Measurements from ENCODE around the gene KAT2A.

Gene KAT2A

DNA sequence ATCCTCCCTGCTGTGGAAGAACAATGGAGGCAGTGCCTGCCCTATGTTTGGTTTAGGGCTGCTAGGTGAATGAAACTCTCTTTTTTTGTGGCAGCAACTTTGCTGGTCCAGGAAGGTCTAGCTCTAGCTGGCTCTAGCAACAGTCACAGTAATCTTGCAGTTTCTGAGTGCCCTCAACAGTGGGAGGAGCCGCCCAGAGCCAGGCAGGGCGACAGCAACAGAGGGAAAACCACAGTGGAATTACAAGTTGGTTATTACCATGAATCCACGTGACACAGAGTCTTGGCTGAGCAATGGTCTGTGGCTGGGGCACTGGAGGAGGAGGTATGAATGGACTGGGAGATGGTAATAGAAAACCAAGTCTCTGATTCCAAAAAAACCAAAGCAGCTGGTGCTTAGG lies 11.8 kb upstream of the KAT2A start:
- H3K9me3 ChIP-seq, result no peaks in the 10 kb centered on the region
- peaks cover 33% of the 10 kb centered on the region for H3K36me3 ChIP-seq
- peaks cover 50 to 52% of the 10 kb centered on the region in 2 experiments for H3K4me1 ChIP-seq (ENCODE audit: control insufficient read depth in 1 of 2, insufficient read depth in 1 of 2, low read depth in 1 of 2, low read length in 1 of 2)
- TF ChIP-seq, protein P1, sequence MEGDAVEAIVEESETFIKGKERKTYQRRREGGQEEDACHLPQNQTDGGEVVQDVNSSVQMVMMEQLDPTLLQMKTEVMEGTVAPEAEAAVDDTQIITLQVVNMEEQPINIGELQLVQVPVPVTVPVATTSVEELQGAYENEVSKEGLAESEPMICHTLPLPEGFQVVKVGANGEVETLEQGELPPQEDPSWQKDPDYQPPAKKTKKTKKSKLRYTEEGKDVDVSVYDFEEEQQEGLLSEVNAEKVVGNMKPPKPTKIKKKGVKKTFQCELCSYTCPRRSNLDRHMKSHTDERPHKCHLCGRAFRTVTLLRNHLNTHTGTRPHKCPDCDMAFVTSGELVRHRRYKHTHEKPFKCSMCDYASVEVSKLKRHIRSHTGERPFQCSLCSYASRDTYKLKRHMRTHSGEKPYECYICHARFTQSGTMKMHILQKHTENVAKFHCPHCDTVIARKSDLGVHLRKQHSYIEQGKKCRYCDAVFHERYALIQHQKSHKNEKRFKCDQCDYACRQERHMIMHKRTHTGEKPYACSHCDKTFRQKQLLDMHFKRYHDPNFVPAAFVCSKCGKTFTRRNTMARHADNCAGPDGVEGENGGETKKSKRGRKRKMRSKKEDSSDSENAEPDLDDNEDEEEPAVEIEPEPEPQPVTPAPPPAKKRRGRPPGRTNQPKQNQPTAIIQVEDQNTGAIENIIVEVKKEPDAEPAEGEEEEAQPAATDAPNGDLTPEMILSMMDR (IDR thresholded peaks at IDR 0.05), result no peak
- peak overlapping the region; percentile 67 for H3K27ac ChIP-seq
- no peak overlapping the region for H3K4me3 ChIP-seq (ENCODE audit: low read depth in 1 of 2, low read length in 1 of 2)
- H3K27me3 ChIP-seq, result no peaks in the 10 kb centered on the region

DNA sequence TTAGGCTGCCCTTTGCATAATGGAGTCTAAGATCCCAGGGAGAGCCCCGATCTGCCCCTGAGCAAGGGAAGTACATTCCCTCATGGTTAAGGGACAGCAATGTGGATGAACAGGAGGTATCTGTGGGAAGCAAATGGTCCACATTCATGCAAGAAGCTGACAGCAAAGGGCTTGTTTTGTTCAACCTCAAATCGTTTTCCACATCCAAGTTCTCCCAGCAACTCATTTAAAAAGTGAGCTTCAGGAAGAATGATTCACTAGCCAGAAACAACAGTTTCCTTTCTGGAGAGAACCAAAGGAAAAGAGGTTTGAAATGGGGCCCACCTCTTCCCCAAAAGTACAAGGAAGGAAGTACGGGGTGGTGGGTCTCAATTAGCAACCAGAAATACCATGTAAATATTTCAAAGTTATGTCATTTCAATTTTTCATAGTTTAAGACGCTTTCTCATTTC lies 10.8 kb upstream of the KAT2A start:
- H3K27me3 ChIP-seq, result no peaks in the 10 kb centered on the region
- H3K4me1 ChIP-seq (ENCODE audit: control insufficient read depth in 1 of 2, insufficient read depth in 1 of 2, low read depth in 1 of 2, low read length in 1 of 2), result peaks cover 50 to 52% of the 10 kb centered on the region in 2 experiments
- TF ChIP-seq, protein P1 (IDR thresholded peaks at IDR 0.05), result no peak
- H3K27ac ChIP-seq, result peak overlapping the region; percentile 67
- H3K36me3 ChIP-seq, result peaks cover 43% of the 10 kb centered on the region
- H3K4me3 ChIP-seq (ENCODE audit: low read depth in 1 of 2, low read length in 1 of 2), result no peak overlapping the region
- no peaks in the 10 kb centered on the region for H3K9me3 ChIP-seq

DNA sequence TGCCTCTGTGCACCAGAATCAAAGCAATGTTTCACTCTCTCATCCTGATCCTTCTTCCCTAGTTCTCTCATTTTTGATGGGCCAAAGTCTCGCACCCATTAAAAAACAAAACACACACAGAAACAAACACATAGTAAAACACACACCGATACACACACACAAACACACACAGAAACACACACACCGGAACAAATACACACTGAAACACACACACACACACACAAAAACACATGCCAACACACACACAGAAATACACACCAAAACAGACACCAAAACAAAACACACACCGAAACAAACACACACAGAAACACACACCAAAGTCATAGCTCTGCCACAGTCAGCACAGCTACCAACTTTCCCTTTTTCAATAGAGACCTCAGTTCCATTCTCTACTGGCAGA lies 10.1 kb upstream of the KAT2A start:
- Histone ChIP-seq H3K4me1 (ENCODE audit: control insufficient read depth in 1 of 2, insufficient read depth in 1 of 2, low read depth in 1 of 2, low read length in 1 of 2) (peaks cover 46 to 47% of the 10 kb centered on the region in 2 experiments), H3K36me3 (peaks cover 50% of the 10 kb centered on the region)

DNA sequence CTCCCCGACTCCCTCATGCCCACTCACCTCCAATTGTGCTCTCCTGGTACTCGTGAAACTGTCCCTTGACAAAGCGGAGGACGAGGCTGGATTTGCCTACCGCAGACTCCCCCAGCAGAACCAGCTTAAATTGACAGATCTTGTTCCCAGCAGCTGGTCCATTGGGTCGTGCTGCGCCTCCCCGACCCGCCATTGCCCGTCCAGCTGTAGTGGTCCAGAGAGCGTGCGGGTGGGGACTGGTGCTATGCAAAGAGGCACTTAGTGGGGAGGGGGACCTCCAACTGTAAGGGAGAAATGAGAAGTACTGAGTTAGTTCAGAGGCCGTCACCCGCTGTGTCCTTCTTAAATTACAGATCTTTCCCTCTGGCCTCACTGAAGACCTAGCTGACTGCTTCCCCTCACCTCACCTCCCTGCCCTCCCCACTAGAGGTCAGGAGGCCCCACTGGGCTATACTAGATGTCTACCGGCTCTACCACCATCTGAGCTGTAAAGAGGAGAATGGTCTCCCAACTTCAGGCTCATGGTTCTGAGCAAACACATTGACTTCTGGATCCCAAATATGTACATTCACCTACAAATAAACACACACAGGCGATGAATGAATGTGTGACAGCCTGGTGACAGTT lies 9.3 kb upstream of the KAT2A start:
- Histone ChIP-seq H3K27me3 (no peaks in the 10 kb centered on the region), H3K27ac (peak overlapping the region; percentile 67), H3K36me3 (peaks cover 57% of the 10 kb centered on the region), H3K9me3 (no peaks in the 10 kb centered on the region), H3K4me3 (ENCODE audit: low read depth in 1 of 2, low read length in 1 of 2) (no peak overlapping the region), H3K4me1 (ENCODE audit: control insufficient read depth in 1 of 2, insufficient read depth in 1 of 2, low read depth in 1 of 2, low read length in 1 of 2) (peaks cover 38 to 39% of the 10 kb centered on the region in 2 experiments)
- TF ChIP-seq, protein P1 (IDR thresholded peaks at IDR 0.05), result no peak

More for the DNA sequence above, 10.1 kb upstream of the KAT2A start:
- TF ChIP-seq, protein P1 (IDR thresholded peaks at IDR 0.05), result no peak
- H3K27me3 ChIP-seq, result no peaks in the 10 kb centered on the region
- H3K9me3 ChIP-seq, result no peaks in the 10 kb centered on the region
- no peak overlapping the region for H3K4me3 ChIP-seq (ENCODE audit: low read depth in 1 of 2, low read length in 1 of 2)
- peak overlapping the region; percentile 67 for H3K27ac ChIP-seq

DNA sequence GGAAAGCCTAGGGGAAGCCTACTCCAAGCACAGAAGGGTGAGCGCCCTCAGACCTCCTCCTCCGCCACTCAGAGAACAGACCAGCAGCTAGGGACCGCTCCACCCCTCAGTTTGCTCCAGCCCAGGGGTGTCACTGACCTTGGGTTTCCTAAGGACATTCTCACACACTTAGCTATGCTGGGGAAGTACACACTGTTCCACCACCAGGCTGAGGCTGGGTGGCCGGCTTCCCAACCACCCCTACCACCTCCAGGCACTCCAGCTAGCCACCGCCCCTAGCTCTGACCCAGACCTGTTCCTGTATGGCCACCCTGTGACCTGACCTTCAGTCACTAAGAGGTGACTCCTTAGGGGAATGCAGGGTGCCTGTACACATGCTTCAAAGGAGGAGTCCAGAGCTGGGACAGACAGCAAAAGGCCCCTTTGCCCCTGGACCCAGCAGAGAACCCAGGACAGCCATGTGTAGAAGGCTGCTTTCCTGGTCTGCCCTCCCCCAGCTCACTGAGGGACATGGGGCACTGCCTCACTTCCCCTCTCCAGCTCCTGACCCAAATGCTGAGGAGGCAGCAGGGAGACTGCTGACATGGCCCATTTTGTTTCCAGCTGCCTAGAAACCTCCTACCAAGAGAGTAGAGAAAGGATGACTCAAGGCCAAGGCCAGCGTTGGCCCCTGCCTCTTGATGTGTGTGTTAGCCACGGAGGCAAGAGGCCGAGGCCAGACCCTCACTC lies 8.1 kb upstream of the KAT2A start:
- H3K4me1 ChIP-seq (ENCODE audit: control insufficient read depth in 1 of 2, insufficient read depth in 1 of 2, low read depth in 1 of 2, low read length in 1 of 2), result peaks cover 29 to 33% of the 10 kb centered on the region in 2 experiments
- no peak overlapping the region for H3K27ac ChIP-seq
- no peaks in the 10 kb centered on the region for H3K27me3 ChIP-seq
- peaks cover 67% of the 10 kb centered on the region for H3K36me3 ChIP-seq
- no peak overlapping the region for H3K4me3 ChIP-seq (ENCODE audit: low read depth in 1 of 2, low read length in 1 of 2)
- TF ChIP-seq, protein P1 (IDR thresholded peaks at IDR 0.05), result no peak
- H3K9me3 ChIP-seq, result no peaks in the 10 kb centered on the region

Data from neutrophil (primary cell).